A673 (cell line): ENCODE results near the gene XIRP1. TPM values are rescaled to one million over a fixed set of nuclear protein-coding genes. Genes with fewer than 3 reads are reported as not detected.

ENCODE experiments used
- BruUV-seq: library from RNA; stranded (reverse); fragments of 400-500 nt; replicated peaks from 2 replicates; lab custom pipeline; 2021; lab: Mats Ljungman, UMichigan
- CTCF ChIA-PET: fragments of 300-600 bp; sonication (Branson Sonifier 250); formaldehyde crosslinking; loops from one replicate; lab custom pipeline; 2022; ENCODE audit warnings: antibody characterized with exemption; lab: Charles Lee
- POLR2A ChIA-PET: fragments of 300-600 bp; sonication (Branson Sonifier 250); formaldehyde crosslinking; loops from one replicate; lab custom pipeline; 2022; ENCODE audit warnings: antibody characterized with exemption; ENCODE audit not compliant: low non-redundant PET; lab: Charles Lee
- DNase-seq: peaks from one replicate; pipeline ENCODE4 v3.0.0-alpha.2; 2015; ENCODE audit warnings: low spot score
- H3K27ac ChIP-seq: fragments of 200-600 bp; sonication (generic); 2 replicates; pipeline ENCODE4 v1.5.1; 2016; ENCODE audit warnings: mixed run types, low read depth, mild to moderate bottlenecking, mixed read lengths, antibody characterized with exemption, low read length; ENCODE audit not compliant: poor library complexity, severe bottlenecking
- H3K27me3 ChIP-seq: fragments of 200-600 bp; sonication (generic); replicated peaks from 2 replicates; pipeline ENCODE4 v1.6.1; 2017; ENCODE audit warnings: mixed run types, low read depth, mild to moderate bottlenecking, mixed read lengths, antibody characterized with exemption, low read length; ENCODE audit not compliant: insufficient read depth, poor library complexity
- H3K36me3 ChIP-seq: fragments of 200-600 bp; sonication (generic); 2 replicates; pipeline ENCODE4 v1.6.1; 2016; ENCODE audit warnings: mixed run types, mild to moderate bottlenecking, mixed read lengths, antibody characterized with exemption, low read length; ENCODE audit not compliant: insufficient read depth, poor library complexity, severe bottlenecking
- H3K4me1 ChIP-seq: fragments of 200-600 bp; sonication (generic); 2 replicates; pipeline ENCODE4 v1.6.1; 2017; ENCODE audit warnings: mixed run types, mild to moderate bottlenecking, mixed read lengths, antibody characterized with exemption, low read length; ENCODE audit not compliant: insufficient read depth, poor library complexity, severe bottlenecking
- H3K4me3 ChIP-seq: fragments of 200-600 bp; sonication (generic); 2 replicates; pipeline ENCODE4 v1.5.1; 2016; ENCODE audit warnings: low read depth, mixed run types, mild to moderate bottlenecking, mixed read lengths, low read length; ENCODE audit not compliant: poor library complexity, severe bottlenecking
- H3K9me3 ChIP-seq: fragments of 200-600 bp; sonication (generic); 2 replicates; pipeline ENCODE4 v1.6.1; 2016; ENCODE audit warnings: mixed run types, low read depth, mild to moderate bottlenecking, mixed read lengths, antibody characterized with exemption, low read length; ENCODE audit not compliant: poor library complexity, severe bottlenecking
- EZH2 ChIP-seq: fragments of 200-600 bp; sonication (generic); IDR thresholded peaks from 2 replicates; pipeline ENCODE4 v1.6.1; 2017; ENCODE audit warnings: borderline replicate concordance, low read depth, mild to moderate bottlenecking, mixed read lengths, antibody characterized with exemption, low read length; ENCODE audit not compliant: poor library complexity, severe bottlenecking
- intact Hi-C: fragments of 100-400 bp; cut with micrococcal nuclease; formaldehyde crosslinking; loops from one replicate; pipeline ENCODE4 v1.10.0; 2022; ENCODE audit not compliant: unreplicated experiment
- total RNA-seq: library from RNA; stranded (reverse); gene quantifications from 2 replicates; pipeline ENCODE4 v1.2.3, GENCODE V29; 2021
- TF ChIP-seq, protein P1 (sequence below): fragments of 300-800, 200-600 bp; sonication (generic); conservative IDR thresholded peaks from 2 replicates; pipeline ENCODE4 v1.5.1; 2017; ENCODE audit warnings: low read depth, mild to moderate bottlenecking, antibody characterized with exemption, low read length, moderate library complexity, mixed read lengths

The XIRP1 gene
- total RNA-seq, 1 experiment from 2014 or later, result not detected

DNA sequence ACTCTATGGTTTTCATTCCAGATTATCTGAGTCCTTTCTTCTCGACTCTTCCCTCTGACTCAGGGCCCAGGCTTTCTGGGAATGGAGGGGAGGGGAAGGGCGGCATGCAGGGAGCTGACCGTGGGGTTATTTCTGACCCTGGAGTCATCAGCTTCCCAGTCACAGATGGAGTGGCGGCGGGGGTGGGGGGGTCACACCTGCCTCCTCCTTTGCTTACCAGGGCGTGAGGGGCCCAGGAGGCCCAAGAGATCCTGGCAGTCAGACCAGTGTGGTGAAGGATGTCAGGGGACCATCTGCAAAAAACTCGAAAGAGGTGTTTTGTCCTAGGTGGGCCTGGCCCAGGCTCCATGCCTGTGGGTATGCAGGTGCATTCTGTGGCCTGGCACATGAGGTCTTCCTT, 996 bp upstream of the XIRP1 start:
- ChIA-PET CTCF (no interaction called here), POLR2A (no interaction called here)
- intact Hi-C loops, result no loop called here
- BruUV-seq, result no TSS peak
- no peaks in the 10 kb centered on the region for H3K9me3 ChIP-seq
- DNase-seq, result no peak
- no peaks in the 10 kb centered on the region for H3K27me3 ChIP-seq
- no peak overlapping the region for H3K4me3 ChIP-seq
- no peak overlapping the region for H3K27ac ChIP-seq
- H3K4me1 ChIP-seq, result no peaks in the 10 kb centered on the region
- no peaks in the 10 kb centered on the region for H3K36me3 ChIP-seq
- TF ChIP-seq, protein P1, sequence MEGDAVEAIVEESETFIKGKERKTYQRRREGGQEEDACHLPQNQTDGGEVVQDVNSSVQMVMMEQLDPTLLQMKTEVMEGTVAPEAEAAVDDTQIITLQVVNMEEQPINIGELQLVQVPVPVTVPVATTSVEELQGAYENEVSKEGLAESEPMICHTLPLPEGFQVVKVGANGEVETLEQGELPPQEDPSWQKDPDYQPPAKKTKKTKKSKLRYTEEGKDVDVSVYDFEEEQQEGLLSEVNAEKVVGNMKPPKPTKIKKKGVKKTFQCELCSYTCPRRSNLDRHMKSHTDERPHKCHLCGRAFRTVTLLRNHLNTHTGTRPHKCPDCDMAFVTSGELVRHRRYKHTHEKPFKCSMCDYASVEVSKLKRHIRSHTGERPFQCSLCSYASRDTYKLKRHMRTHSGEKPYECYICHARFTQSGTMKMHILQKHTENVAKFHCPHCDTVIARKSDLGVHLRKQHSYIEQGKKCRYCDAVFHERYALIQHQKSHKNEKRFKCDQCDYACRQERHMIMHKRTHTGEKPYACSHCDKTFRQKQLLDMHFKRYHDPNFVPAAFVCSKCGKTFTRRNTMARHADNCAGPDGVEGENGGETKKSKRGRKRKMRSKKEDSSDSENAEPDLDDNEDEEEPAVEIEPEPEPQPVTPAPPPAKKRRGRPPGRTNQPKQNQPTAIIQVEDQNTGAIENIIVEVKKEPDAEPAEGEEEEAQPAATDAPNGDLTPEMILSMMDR, result no peak
- no peak for TF ChIP-seq EZH2

DNA sequence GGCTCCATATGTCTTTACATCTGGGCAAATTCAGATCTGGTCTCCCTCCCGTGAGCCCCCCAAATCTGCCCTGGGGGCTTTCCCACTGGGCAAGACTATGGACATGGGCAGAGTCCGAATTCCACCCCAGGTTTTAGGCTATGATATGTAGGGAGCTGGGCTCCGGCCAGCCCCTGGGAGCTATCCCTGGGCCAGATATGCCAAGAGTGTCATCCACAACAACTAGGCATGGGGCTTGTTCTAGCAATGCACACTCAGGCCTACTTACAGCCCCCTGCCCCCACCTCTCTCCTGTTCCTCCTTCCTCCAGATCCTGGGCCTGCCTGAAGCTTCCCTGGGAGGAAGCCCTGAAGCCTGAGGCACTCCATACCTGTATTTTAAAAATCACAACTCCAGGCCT, 622 bp downstream of the XIRP1 start:
- H3K4me1 ChIP-seq, result no peaks in the 10 kb centered on the region
- no peaks in the 10 kb centered on the region for H3K27me3 ChIP-seq
- no peak overlapping the region for H3K27ac ChIP-seq
- BruUV-seq, result no TSS peak
- intact Hi-C loops, result no loop called here
- no peak for DNase-seq
- no peak overlapping the region for H3K4me3 ChIP-seq
- H3K9me3 ChIP-seq, result no peaks in the 10 kb centered on the region
- TF ChIP-seq, protein P1, result no peak
- no peak for TF ChIP-seq EZH2
- POLR2A ChIA-PET, result no interaction called here
- H3K36me3 ChIP-seq, result no peaks in the 10 kb centered on the region
- CTCF ChIA-PET, result no interaction called here

DNA sequence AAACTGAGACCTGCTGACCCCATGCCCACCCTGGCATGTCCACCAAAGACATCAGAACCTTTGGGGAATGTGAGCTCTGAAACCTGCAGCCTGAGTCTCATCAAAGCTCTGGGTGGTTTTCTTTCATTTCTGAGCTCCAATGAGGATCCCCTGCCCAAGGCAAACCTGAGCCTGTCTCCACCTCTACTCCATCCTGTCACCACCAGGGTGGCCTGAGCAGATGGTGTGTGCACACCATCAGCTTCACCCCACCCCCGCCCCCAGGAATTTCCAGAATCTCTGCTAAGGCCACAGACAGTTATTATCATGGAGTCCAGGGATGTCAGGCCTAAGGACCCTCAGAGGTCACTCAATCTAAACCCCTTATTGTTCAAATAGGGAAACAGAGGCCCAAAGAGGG, 1.3 kb downstream of the XIRP1 start:
- BruUV-seq, result no TSS peak

More for the DNA sequence above, 1.3 kb downstream of the XIRP1 start:
- no peaks in the 10 kb centered on the region for H3K9me3 ChIP-seq
- no peak for TF ChIP-seq EZH2
- TF ChIP-seq, protein P1, result no peak
- POLR2A ChIA-PET, result no interaction called here
- no peaks in the 10 kb centered on the region for H3K36me3 ChIP-seq
- CTCF ChIA-PET, result interaction anchor here (2.2 kb wide), 1 partner anchor 97 kb away, joined by 15 read pairs; no protein-coding TSS in a partner anchor
- no peaks in the 10 kb centered on the region for H3K27me3 ChIP-seq
- H3K4me1 ChIP-seq, result no peaks in the 10 kb centered on the region
- no peak overlapping the region for H3K4me3 ChIP-seq
- no peak overlapping the region for H3K27ac ChIP-seq
- no peak for DNase-seq
- intact Hi-C loops, result no loop called here
